NCI-H2107 treated with DMSO at 0.1 percent for 48 hours (cell line): Measurements from ENCODE around the gene CLRN3.

Experiments used
- DNase-seq: peaks from one replicate; lab custom pipeline; 2025; ENCODE audit not compliant: unreplicated experiment; lab: John Stamatoyannopoulos, UW

The CLRN3 gene, protein sequence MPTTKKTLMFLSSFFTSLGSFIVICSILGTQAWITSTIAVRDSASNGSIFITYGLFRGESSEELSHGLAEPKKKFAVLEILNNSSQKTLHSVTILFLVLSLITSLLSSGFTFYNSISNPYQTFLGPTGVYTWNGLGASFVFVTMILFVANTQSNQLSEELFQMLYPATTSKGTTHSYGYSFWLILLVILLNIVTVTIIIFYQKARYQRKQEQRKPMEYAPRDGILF

DNA sequence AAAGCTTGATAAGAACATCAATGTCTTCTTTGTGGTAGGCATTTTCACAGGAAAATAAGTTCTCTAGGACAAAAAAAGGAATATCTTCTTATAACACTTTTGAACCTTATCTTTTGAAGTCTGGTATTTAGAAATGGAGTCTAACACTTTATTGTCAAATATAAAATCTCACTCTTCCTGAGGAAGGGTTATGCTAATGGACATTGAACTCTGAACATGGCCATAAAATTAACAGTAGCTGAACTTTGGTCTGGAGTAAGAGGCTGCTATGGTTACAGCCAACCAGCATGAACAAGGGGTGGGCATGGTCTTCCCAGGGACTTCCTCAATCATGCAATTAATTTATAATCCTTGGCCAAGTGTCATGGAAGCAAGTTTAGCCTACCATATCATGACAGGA lies at the start of gene CLRN3:
CLRN3 (minus strand) TSS at position 199 of the 400 bp plus-strand sequence; CDS start at position 42, 157 bp downstream.
- DNase-seq = no peak

DNA sequence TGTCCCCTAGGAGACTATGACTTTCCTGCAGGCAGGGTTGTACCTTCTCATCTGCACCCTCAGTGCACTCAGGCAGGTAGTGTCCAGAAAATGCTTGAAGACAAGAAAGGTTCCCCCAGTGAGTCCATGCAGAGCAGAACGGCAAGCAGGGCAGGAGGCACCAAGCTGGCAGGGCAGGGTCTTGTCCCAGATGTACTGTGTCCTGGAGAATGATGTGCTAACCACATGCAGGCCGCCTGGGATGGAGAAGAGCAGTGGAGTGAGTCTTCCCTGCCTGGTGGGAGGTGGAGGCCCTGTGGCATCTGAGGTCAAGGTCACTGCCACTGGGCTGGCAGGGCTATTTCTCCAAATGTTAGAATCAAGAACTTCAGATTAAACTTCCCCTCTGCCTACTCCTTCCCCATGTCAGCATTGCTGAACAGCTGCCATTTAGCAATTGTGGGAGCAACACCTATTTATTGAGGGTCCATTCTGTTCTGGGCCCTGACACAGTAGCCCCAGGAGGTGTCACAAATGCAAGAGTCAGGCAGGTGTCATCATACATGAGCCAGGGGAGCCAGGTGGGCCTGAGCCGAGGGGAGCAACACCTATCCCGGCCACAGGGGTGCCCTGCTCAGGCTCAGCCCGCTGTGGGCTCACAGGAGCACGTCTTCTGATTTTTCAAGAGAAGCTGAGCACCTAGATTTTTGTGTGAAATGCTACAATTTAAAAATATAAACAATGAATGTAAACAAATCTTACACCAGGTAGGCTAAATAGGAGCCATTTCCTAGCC lies 48.3 kb upstream of the CLRN3 start:
- no peak for DNase-seq

DNA sequence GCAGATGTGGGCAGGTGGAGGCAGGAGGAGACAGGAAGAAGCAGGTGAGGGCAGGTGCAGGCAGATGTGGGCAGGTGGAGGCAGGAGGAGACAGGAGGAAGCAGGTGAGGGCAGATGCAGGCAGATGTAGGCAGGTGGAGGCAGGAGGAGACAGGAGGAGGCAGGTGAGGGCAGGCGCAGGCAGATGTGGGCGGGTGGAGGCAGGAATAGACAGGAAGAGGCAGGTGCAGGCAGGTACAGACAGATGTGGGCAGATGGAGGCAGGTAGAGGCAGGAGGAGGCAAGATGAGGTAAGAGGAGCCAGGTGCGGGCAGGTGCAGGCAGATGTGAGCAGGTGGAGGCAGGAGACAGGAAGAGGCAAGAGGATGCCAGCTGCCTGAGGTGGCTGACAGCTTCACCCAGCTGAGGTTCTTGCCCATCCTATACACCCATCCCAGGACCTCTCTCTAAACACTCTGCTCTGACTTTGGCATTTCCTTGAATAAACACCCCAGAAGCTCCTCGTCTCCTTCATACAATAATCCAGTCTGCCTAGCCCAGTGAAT lies 47.1 kb upstream of the CLRN3 start:
- DNase-seq = no peak

DNA sequence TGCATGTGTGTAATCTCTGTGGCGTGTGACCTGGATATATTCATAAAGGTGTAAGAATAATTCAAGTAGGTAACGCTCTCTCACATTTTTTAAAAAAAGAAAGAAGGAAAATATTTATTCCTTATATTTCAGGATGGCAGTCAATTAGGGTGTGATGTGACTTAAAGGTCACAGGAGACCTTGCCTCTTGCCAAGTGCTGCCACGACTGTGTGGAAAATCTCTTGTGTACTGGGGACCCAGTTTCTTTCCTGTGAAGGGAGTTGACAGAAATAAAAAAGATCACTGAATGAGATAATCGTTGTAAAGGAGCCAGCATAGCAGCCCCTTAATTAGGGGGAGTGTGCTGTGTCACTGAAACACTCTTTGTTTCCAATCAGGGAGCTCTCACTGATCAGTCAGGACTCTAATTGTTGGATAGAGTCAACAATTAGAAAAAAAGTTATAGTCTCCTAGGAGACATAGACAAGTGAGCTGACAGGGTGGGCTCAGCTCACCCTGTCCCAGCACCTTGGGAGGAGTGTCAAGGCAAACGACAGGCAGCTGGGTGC lies 45.2 kb upstream of the CLRN3 start:
- DNase-seq = no peak

DNA sequence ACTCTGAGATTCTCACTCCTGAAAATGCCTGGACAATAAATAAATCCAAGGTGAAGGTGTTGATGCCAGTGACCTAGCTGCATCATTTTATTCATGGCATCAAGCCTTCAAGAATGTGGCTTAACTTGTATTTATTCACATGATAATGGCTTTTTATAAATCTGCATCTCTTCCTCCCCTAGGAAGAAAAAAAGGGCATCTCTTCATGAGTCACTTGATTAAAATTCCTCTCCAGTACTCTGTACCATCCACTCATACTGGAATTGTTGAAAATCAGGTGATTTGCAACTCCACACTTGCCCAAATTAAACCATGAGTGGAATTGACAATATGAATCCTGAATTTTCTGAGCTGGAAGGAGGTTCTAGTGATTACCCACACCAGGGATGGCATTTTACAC lies 44.3 kb upstream of the CLRN3 start:
- no peak for DNase-seq

DNA sequence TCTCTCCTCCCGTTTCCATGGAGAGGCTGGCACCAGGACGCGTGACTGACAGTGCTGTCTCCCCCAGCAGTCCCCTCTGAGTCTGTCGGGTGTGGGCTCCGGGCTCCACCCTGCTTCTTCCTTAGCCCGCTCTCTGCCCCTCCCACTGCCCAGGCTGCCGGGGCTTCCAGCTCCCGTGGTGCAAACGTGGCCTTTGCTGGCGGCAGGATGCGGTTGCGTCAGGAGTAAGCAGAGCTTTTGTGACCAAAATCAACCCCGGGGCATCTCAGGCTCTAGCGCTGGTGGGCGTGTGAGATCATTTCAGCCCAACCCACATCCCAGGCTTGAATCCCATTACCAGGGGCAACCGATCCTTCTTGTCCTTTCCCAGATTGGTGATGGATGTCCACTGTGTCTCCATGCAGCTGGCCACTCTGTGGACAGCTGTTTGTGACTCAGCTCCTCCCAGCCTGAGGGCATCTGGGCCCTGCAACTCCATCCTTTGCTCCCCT lies 42.4 kb upstream of the CLRN3 start:
- DNase-seq = no peak

DNA sequence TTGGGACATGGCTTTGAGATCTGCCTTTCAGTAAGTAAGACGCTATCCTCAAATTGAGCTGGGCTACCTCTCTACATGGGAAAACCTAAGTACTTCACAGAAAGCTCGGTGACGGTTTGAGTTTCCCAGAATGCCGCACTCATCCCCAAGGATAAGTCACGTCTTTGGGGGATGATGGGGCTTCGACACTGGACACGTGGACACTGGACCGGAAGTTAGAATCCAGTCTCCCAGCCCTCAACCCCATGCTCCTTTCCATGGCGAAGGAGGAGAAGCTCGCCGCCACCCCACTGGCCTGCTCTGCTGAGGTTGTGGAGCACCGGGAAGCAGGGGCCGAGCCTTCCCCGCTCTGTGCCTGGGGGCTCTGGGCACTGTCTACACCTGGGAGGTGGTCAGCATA lies 41.6 kb upstream of the CLRN3 start:
- no peak for DNase-seq

DNA sequence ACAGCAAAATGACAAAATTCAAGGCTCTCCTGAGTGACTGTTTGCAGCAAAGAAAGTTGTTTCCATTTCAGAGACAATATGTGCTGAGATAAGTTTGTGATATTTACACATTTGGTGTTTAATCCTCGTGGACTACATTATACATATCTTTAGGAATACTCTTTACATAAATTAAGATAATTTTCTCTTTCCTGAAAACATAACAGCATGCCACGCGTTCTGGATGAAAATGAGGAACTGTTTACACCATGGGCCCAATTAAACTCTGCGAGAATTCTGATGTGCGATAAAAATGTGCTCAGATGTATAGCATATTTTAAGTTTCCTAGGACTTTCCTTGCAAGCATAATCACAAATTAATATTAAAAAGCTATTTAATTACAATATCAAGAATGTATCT lies 40.5 kb upstream of the CLRN3 start:
- DNase-seq = no peak

DNA sequence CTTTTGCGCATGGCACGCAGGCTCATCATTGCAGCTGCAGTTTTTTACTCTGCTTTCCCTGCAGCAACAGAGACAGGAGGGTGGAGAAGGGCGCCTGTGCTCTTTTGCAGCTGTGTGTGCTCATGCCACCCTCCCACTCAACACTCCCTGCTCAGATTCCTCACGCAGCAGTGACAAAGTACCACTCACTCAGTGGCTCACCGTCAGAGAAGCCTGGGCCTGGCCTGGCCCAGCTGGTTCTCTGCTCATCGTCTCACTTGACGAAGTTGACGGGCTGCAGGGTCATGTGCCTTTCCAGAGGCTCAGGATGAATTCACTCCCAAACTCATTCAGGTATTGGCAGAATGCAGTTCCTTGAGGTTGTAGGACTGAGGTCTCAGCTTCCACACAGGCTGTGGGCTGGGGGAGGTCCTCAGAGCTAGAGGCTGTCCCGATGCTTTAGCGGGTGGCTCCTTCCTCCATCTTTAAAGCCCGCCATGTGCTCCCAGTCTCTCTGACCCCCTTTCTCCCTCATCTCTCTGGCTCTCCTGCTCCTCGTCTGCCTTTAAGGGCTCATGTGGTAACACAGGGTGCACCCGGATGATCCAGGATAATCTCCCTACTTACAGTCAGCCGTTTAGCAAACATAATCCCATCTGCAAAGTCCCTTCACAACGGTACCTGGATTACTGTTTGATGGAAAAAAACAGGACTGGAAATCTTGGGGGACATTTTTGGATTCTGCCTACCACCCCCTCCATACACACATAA lies 40.0 kb upstream of the CLRN3 start:
- no peak for DNase-seq

DNA sequence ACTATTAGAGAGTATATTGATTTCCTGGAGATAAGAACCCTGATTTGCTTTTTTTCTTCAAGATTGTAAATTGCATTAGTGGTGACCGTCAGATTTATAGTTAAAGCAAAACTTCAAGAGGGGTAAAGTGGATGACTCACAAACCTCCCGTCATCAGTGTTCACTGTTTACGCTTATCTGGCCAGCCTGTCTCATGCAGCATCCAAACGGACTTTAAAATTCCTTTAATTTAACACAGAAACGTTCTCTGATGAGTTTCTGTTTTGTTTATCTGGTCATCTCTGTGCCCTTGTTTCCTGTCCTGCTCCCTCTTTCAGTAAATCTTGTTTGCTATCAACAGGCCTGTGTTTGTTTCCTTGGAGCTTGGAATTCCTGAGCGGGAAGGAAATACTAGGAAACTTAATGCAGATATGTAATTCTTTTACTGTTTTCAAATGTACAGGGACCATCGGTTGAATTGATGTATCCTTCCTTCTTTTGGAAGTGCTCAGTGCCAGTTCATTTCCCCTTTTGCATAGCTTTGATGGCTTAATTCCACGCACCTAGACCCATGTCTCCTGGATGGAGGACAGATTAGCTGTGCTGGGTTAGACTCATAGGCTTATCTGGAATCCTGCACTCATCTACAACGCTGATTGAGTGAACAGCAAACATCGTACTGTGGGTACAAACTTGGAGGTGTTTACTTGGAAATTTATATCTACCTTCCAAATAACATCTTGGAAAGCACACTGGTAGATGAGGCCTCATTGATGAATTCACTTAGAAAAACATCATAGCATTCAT lies 35.5 kb upstream of the CLRN3 start:
- DNase-seq = no peak

DNA sequence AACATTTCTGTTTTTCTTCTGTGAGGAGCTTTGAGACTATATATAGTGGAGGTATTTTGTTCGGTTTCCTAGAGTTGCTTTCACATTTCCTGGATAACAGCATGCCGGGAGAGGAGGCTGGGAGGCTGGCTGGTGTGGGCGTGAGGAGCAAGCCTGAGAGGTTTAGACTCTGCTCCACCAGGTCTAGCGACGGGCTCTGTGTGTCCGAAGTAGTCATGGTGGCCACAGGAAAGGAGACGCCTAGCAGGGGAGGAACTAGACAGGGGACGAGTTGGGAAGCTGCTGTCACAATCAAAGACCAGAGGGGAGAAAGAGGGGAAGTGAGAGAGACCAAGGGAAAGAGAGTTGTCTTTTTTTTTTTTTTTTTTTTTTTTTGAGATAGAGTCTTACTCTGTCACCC lies 33.7 kb upstream of the CLRN3 start:
- no peak for DNase-seq

DNA sequence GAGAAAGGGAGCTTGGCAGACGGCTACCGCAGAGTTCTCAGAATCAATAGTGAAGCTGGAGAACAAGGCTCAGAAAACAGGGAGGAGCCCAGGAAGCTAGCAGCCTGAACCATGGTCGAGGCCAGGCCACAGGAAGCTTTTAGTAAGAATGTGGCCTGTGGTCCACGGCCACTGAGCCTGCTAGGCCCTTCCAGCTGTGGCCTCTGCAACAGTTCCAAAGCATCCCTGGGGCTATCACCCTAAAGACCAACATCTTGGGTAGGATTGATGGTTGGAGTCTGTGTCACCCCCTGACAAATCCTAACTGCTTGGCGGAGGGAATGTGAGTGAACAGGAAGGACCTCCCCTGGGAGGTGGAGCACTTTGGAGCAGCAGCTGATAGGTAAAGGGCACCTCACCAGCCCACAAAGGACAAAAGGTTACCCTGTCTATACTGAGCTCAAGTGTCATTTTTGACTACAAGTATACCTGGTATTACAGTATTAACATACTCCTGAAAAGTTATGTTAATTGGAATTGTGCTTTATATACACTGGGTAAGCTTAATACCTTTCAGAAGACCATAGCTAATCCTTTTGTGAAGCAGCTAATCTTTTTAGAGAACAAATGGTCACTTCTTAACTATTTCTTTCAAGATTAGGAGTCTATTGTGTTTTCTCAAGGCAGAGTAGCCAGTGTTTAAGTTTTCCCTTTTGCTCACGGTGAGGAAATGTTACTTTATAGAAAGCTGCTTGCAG lies 32.9 kb upstream of the CLRN3 start:
- no peak for DNase-seq

DNA sequence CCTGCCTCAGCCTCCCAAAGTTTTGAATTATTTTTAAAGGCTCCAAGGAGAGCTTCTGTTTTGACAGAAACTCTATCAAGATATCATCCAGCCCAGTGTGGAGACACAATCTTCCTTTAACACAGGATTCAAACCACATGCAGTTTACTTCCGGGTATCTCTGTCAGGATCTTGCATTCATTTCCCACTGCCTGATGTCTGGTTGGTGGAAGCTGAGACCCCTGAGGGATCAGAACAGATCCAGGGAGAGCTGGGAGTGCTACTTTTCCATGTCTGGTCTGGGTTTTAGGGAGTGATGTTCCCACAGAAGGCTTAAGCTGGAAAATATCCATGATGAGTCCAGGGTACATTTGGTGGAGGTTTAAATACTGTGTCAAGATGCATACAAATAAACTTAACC lies 30.9 kb upstream of the CLRN3 start:
- no peak for DNase-seq

DNA sequence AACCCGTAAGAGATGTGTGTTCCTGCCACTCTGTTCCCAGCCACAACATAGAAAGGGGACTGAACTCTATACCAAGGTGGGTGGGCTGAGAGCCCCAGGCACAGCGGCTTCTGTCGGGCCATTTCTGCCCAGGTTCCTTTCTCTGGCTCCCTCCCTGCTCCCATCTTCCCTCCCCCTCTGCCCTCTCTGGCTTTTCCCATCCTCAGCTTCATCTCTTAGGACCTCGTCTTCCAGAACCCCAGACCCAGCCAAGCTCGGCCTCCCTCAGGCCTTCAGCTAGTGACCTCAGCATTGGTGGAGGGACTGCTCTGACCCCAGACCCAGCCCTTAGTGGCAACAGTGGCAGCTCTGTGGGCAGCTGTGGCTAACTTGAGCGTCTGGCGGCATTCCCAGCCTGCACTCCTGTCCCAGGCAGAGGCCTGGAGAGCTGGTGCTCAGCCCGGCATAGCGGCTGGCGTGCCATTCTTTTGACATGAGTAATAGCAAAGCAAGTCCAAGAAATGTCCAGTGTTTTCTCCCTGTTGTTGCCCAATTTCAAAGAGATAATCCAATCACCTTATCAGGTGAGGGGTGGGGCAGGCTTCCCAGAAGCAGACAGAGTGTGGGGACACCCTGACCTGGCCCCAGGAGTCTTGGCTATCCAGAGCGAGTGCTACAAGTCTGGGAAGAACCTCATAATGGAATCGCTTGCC lies 30.1 kb upstream of the CLRN3 start:
- DNase-seq = no peak

DNA sequence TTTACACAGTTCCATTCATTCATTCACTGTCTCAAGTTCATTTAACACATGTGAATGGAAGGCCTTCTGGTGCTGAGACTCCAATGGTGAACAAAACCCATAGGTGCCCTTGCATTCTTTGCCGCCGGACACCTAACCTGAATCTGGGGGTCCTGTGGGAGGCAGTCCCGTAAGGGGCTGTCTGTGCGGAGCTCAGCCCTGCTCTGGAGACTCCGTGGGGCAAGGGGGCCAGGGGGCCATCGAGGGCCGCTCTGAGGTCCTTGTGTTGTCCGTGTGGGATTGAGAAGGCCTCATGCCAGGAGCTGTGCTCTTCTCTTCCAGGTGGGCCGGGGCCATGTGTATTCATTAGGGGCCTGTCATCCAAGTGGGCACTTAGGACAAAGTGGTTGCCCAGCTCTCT lies 29.5 kb upstream of the CLRN3 start:
- DNase-seq = no peak

DNA sequence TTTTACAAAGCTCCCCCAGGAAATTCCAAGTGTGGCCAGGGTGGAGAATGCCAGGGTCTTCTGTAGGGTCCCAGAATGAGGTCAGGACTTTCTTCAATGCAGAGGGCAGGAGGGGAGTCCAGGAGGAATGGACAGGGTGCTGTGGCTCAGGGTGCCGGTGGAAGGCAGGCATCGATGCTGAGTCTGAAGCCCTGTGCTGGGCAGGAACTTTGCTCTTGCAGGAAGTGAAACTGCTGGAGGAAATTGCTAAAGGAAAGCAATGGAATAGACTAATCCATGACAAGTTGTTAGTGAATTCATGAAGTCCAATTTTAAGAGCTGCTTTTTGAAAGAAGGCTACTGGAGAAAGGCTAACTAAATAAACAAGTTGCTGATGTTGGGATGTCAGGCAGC lies 29.0 kb upstream of the CLRN3 start:
- DNase-seq = no peak

DNA sequence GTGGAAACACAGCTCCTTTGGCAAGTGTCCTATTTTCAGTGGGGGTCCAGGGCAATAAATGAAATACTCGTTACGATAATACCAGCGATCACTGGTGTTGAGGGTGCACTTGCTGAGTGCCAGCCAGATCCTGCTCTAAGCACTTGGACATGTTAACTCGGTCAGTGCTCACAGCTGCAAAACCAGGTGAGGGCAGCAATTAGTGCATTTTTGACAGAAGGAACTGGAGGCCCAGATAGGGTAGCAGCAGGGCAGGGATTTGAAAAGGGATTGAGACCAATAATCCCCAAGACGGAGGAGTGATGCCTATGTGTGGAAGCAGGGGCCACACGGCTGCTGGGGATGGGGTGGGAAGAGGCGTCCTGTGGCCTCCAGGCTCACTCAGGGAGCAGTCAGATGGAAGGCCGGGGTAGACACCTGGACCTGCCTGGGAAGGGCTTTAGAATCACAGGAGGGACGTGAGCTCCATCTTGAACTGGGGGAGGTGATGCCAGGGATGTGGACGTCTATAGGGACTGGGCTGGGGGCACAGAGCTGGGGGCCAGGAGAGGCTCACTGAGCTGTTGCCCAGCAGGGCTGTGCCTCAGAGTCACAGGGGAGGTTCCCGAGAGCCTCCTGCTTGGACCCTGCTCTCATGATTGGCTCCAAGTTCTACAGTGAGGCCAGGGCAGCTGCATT lies 28.5 kb upstream of the CLRN3 start:
- DNase-seq = no peak

DNA sequence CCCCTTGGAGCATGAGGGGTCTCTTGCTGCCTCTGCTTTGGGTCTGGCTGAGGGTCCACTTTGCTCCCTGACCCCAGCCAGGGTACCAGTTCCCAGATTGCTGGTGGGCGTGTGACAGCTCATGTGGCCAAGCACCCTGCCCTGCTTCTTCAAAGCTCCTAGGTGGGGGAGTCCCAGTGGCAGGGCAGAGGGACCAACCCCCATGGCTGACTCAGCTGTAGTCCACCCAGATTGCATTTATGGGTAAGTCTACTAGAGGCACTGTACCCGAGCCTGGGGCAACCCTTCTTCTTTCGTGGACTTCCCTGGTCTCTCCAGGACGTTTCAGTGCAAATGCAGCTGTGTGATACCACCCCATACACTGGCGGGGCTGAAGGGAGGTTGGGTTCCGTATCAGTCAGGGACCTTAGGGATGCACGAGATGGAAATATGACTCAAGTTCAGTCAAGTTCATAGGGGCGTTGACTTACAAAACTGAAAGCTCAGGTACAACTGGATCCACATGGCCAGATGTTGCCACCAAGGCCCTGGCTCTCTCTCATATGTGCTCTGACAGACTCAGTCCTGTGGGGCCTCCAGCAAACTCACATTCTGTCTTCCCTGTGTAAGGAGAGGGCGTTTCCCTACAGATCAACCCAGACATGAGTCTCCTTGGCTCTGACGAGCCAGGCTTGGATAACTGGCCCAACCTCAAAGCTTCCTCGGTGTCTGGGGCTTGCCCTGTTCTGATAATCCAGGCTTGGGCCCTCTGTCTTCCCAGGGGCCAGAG lies 27.7 kb upstream of the CLRN3 start:
- no peak for DNase-seq
